Measurements from ENCODE around the gene HSPB2. TPM values are rescaled to one million over a fixed set of nuclear protein-coding genes. Genes with fewer than 3 reads are reported as not detected.
"Not testable (repeated sequence)": the region's sequence is repeated elsewhere in the genome, so short reads cannot be mapped to it uniquely, and the experiment has no call there.

HSPB2 gene
- total RNA-seq, 1 experiment from 2014 or later = not detected

GRCh38 chr11:111922803-111923202, 10.3 kb downstream of the HSPB2 start:
- no peak for DNase-seq
- no peak overlapping the region for H3K4me3 ChIP-seq (ENCODE audit: insufficient read depth, low read depth, low read length)
- no peaks in the 10 kb centered on the region for H3K27me3 ChIP-seq (ENCODE audit: control insufficient read depth, insufficient read depth, low read length)
- H3K36me3 ChIP-seq (replicated peaks; ENCODE audit: control insufficient read depth, insufficient read depth, low read length) = no peaks in the 10 kb centered on the region

DNA sequence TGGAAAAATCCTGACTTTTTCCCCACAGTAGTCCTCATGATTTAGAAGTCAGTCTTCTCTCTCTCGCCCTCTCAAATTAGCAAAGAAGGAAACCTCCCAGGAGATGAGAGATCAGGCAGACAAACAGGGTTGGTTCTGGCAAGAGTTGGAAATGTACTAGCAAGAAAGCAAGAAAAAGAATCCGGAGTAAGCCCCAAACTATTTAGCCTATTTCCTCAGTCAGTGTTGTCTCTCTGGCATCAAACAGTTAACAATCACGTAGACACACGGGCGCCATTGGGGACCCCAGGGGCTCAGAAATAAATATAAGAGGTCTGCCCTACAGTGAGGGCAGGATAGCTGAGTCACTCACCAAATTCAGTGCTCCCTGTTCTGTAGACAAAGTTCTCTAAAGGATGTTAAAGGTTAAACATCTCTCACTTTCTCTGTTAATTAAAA, 10.8 kb downstream of the HSPB2 start:
- no peak overlapping the region for H3K4me3 ChIP-seq (ENCODE audit: insufficient read depth, low read depth, low read length)
- no peaks in the 10 kb centered on the region for H3K36me3 ChIP-seq (replicated peaks; ENCODE audit: control insufficient read depth, insufficient read depth, low read length)
- no peaks in the 10 kb centered on the region for H3K27me3 ChIP-seq (ENCODE audit: control insufficient read depth, insufficient read depth, low read length)
- no peak for DNase-seq

DNA sequence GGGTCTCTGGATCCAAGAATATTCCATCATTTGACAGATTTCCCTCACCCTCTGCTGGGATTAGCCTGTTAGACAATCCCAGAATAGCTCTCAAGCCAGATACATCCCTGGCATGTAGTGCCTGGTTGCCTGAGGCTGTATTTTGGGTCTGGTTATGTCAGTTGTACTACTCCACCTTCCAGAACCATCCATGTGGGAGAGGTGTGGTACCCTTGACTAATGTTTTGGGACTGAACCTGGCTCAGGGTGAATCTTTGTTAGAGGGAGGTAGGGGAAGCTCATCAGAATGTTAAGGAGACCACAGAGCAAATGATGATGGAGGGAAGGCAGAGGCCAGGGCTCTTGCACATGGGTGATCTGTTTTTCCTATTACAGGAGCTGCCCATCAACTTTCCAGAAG, 11.4 kb downstream of the HSPB2 start:
- Histone ChIP-seq H3K4me3 (ENCODE audit: insufficient read depth, low read depth, low read length) (no peak overlapping the region), H3K36me3 (replicated peaks; ENCODE audit: control insufficient read depth, insufficient read depth, low read length) (no peaks in the 10 kb centered on the region), H3K27me3 (ENCODE audit: control insufficient read depth, insufficient read depth, low read length) (no peaks in the 10 kb centered on the region)
- DNase-seq = no peak

- H3K4me3 ChIP-seq (ENCODE audit: insufficient read depth, low read depth, low read length) = no peak overlapping the region
- H3K27me3 ChIP-seq (ENCODE audit: control insufficient read depth, insufficient read depth, low read length) = no peaks in the 10 kb centered on the region
- no peak for DNase-seq
- H3K36me3 ChIP-seq (replicated peaks; ENCODE audit: control insufficient read depth, insufficient read depth, low read length) = no peaks in the 10 kb centered on the region
Measured at GRCh38 chr11:111925953-111926352, 13.4 kb downstream of the HSPB2 start.

DNA sequence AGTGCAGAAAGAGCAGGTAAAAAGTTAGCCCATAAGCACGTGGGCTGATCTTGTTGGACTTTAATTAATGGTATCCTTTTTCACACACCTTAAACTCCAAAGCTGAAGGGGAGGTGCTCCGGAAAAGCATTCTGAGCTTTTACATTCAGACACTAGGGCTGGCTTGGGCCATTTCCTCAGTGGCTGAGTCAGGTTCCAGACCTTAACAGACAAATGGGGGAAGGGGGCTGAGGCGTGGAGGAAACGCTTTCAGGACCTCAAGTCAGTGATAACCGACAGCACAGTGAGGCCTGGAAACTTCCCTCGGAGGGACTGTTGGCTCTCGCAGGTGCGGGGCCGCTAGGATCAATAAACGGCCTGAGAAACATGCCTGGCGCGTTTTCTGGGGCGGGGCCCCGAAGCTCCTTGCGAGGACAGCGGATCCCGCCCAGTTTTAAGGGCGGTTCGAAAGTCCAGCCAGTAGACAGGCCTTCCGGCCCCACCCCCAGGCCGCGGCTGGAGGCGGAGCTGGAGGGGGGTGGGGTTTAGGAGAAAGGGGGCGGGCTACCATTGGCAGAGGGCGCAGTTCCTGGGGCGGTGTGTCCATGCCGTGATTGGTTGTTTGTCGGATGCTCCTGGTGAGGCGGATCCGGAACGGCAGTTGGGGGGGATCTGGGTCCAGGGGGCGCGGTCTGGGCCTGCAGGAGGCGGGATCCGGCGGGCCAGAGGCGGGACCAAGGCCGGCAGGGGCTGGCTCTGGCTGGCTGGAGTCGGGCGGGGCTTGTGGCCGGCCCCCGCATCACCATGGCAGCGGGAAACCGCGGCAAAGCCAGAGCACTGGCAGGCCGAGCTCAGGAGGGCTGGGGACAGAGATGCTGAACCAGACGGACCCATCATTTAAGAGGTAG, 14.2 kb downstream of the HSPB2 start:
- peak; percentile 98 for DNase-seq
- Histone ChIP-seq H3K27me3 (ENCODE audit: control insufficient read depth, insufficient read depth, low read length) (no peaks in the 10 kb centered on the region), H3K4me3 (ENCODE audit: insufficient read depth, low read depth, low read length) (peak overlapping the region; percentile 54), H3K36me3 (replicated peaks; ENCODE audit: control insufficient read depth, insufficient read depth, low read length) (no peaks in the 10 kb centered on the region)

- Histone ChIP-seq H3K4me3 (ENCODE audit: insufficient read depth, low read depth, low read length) (no peak overlapping the region), H3K36me3 (replicated peaks; ENCODE audit: control insufficient read depth, insufficient read depth, low read length) (no peaks in the 10 kb centered on the region), H3K27me3 (ENCODE audit: control insufficient read depth, insufficient read depth, low read length) (no peaks in the 10 kb centered on the region)
- DNase-seq = no peak
Measured at GRCh38 chr11:111930472-111930871, 17.9 kb downstream of the HSPB2 start.

DNA sequence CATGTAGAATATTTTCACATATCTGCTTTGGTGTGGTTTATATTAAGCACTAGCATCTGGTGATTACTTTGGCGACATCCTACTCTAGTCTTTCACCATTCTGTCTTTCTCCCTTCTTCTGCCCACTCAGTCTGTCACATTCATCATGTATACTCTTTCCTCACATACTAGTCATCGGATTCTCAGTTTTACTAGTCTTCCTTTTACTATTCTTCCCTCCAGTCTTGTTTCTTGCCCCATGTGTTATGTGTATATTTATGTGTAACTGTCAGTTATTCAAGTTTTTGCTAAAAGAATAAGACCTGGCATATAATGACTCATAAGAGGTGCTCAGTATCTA, 20.0 kb downstream of the HSPB2 start:
- no peaks in the 10 kb centered on the region for H3K27me3 ChIP-seq (ENCODE audit: control insufficient read depth, insufficient read depth, low read length)
- no peak overlapping the region for H3K4me3 ChIP-seq (ENCODE audit: insufficient read depth, low read depth, low read length)
- DNase-seq = no peak
- H3K36me3 ChIP-seq (replicated peaks; ENCODE audit: control insufficient read depth, insufficient read depth, low read length) = no peaks in the 10 kb centered on the region

GRCh38 chr11:111933176-111933575, 20.6 kb downstream of the HSPB2 start:
- not testable (repeated sequence) for DNase-seq; H3K36me3 ChIP-seq (replicated peaks; ENCODE audit: control insufficient read depth, insufficient read depth, low read length)

DNA sequence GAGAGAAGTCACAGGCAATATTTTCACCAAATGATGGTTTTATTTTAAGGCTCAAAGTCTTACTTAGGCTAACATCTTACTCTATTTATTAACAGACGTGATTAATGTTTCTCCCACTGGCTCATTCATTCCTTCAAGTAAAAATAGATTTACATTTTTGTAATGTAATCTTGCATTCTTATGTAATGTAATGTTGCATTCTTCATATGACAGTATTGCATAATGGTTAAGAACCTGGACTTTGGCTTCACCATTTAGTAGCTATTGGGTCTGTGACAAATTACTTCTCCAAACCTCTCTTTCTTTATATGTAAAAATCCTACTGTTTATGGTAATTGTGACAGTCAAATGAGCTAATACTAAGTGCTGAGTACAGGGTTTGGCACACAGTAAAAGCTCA, 21.3 kb downstream of the HSPB2 start:
- no peaks in the 10 kb centered on the region for H3K27me3 ChIP-seq (ENCODE audit: control insufficient read depth, insufficient read depth, low read length)

More at GRCh38 chr11:111933176-111933575, 20.6 kb downstream of the HSPB2 start:
- H3K4me3 ChIP-seq (ENCODE audit: insufficient read depth, low read depth, low read length); H3K27me3 ChIP-seq (ENCODE audit: control insufficient read depth, insufficient read depth, low read length): not testable (repeated sequence)

DNA sequence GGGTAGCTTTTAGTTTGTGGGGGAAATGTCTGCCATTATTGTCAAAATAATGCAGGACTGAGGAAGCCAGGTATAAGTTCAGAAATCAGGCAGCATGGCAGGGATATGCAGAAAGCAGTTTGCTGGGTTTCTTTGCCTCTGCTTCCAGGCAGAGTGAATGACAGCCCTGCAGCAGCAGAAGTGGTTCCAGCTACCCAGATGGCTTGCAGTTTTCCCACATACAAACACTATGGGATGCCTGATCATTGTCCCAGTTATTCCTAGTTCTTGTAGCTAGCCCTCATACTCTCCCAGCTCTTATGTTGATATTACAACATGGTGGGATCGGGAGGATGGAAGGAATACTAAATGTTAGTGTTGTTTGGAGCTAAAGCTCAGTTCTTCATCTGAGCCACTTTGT, 21.8 kb downstream of the HSPB2 start:
- Histone ChIP-seq H3K36me3 (replicated peaks; ENCODE audit: control insufficient read depth, insufficient read depth, low read length) (no peaks in the 10 kb centered on the region), H3K4me3 (ENCODE audit: insufficient read depth, low read depth, low read length) (no peak overlapping the region), H3K27me3 (ENCODE audit: control insufficient read depth, insufficient read depth, low read length) (no peaks in the 10 kb centered on the region)
- no peak for DNase-seq

More for the DNA sequence above, 21.3 kb downstream of the HSPB2 start:
- Histone ChIP-seq H3K4me3 (ENCODE audit: insufficient read depth, low read depth, low read length) (no peak overlapping the region), H3K36me3 (replicated peaks; ENCODE audit: control insufficient read depth, insufficient read depth, low read length) (no peaks in the 10 kb centered on the region)
- DNase-seq = no peak

DNA sequence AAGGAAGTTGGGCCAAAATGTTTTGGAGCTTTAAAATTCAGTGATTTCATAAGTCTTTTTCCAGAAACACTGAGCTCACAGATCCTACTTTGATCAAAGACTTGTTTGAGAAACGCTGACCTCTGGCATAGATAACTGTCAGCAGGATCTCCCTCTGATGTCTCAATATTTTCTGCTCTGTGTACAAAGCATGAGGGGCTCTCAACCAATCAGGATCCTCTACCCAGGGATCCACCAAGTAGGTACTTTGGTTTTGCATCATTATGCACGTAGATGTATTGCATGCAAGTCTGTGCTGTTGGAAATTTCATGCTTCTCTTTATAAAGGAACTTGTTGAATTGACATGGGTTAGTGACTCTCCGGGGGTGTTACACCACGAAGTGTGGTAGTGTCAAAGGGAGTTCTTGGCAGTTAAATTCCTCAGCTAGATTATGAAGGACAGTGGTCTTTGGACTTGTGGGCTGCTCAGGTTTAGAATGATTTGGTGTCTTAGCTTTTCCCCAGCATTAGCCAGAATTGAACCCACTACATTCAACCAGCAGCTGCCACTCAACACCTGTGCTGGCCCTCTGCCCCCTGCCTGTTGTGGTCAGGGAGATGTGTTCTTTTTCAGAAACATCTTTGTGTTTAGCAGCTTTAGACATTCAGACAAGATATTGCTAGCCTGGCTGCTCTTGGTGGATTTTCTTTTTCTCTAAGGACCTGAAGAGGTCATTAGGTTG, 22.9 kb downstream of the HSPB2 start:
- Histone ChIP-seq H3K27me3 (ENCODE audit: control insufficient read depth, insufficient read depth, low read length) (no peaks in the 10 kb centered on the region), H3K4me3 (ENCODE audit: insufficient read depth, low read depth, low read length) (no peak overlapping the region), H3K36me3 (replicated peaks; ENCODE audit: control insufficient read depth, insufficient read depth, low read length) (no peaks in the 10 kb centered on the region)
- DNase-seq = no peak

GRCh38 chr11:111936040-111936540, 23.6 kb downstream of the HSPB2 start:
- H3K36me3 ChIP-seq (replicated peaks; ENCODE audit: control insufficient read depth, insufficient read depth, low read length) = no peaks in the 10 kb centered on the region
- DNase-seq = no peak
- no peaks in the 10 kb centered on the region for H3K27me3 ChIP-seq (ENCODE audit: control insufficient read depth, insufficient read depth, low read length)
- H3K4me3 ChIP-seq (ENCODE audit: insufficient read depth, low read depth, low read length) = peak overlapping the region; percentile 65

DNA sequence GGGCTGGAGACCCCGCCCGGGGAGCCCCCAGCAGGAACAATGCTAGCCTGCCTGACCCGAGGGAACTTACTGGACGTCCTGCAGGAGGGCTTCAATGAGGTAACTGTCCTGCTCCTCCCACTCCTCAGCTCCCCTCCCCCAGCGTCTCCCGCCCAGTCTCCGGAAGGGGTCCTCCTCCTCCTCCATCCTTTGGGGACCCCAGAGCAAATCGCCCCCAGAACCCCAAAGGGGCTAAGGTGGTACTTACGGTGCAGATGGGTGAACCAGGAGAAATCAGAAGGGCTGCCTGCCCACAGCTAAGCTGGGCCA, 24.9 kb downstream of the HSPB2 start:
- no peaks in the 10 kb centered on the region for H3K27me3 ChIP-seq (ENCODE audit: control insufficient read depth, insufficient read depth, low read length)
- H3K36me3 ChIP-seq (replicated peaks; ENCODE audit: control insufficient read depth, insufficient read depth, low read length) = no peaks in the 10 kb centered on the region
- H3K4me3 ChIP-seq (ENCODE audit: insufficient read depth, low read depth, low read length) = peak overlapping the region; percentile 65
- DNase-seq = no peak

DNA sequence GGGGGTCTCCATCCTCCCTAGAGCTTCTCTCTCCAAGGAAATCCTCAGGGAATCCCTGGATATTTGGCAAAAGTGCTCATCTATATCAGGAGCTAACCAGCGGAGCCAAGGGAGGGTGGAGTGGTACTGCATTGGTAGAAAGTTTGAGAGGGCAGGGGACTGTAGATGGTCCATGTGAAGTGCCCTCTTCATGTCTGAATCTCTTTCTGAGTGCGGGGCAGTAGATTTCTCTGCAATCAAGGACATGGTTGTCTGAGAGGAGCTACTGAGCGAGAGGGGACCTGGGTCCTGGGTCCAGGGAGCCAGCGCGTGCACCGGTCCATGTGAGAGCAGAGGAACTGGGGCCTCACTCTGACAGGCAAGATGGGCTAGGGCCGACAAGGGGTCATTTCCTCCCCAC, 25.3 kb downstream of the HSPB2 start:
- Histone ChIP-seq H3K4me3 (ENCODE audit: insufficient read depth, low read depth, low read length) (peak overlapping the region; percentile 65), H3K36me3 (replicated peaks; ENCODE audit: control insufficient read depth, insufficient read depth, low read length) (no peaks in the 10 kb centered on the region), H3K27me3 (ENCODE audit: control insufficient read depth, insufficient read depth, low read length) (no peaks in the 10 kb centered on the region)
- no peak for DNase-seq

DNA sequence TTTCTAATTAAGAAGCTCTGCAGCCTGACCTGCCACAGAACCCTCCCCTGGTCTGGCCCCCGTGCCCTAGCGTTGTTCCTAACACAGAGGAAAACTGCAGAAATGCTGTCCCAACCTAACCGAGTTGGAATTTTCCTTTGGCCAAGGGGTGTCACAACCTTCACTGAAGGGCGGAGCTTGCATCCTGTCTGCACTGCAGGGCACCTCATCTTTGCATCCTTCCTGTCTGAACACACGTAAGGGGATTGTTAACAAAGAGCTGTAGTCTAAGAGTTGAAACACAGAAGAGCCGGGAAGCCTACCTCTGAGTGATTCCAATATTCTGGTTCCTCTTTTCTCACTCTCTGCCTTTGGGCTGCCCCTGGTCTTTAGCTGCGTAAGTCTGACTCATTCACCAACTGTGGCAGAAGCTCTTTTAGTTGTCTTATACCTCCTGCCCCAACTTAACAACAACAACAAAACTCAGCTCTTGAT, 26.2 kb downstream of the HSPB2 start:
- Histone ChIP-seq H3K27me3 (ENCODE audit: control insufficient read depth, insufficient read depth, low read length) (no peaks in the 10 kb centered on the region), H3K4me3 (ENCODE audit: insufficient read depth, low read depth, low read length) (no peak overlapping the region), H3K36me3 (replicated peaks; ENCODE audit: control insufficient read depth, insufficient read depth, low read length) (no peaks in the 10 kb centered on the region)
- DNase-seq = peak; percentile 43
